ENCODE results near the gene RNF19B.
"Not testable (repeated sequence)": the region's sequence is repeated elsewhere in the genome, so short reads cannot be mapped to it uniquely, and the experiment has no call there.

The RNF19B gene

GRCh38 chr1:32992489-32993323 lies 28.1 kb upstream of the RNF19B start:
- peak; percentile 71 to 89 for DNase-seq

- no peak for DNase-seq
These were observed 27.3 kb upstream of the RNF19B start for GRCh38 chr1:32991819-32992488.

- DNase-seq = no peak
These were observed 26.8 kb upstream of the RNF19B start for GRCh38 chr1:32991386-32991785.

GRCh38 chr1:32990887-32991286 lies 26.3 kb upstream of the RNF19B start:
- no peak for DNase-seq

GRCh38 chr1:32989160-32990050 lies 24.8 kb upstream of the RNF19B start:
- DNase-seq = peak; percentile 55 to 85

- no peak for DNase-seq
These were observed 24.1 kb upstream of the RNF19B start for GRCh38 chr1:32988665-32989064.

- DNase-seq = no peak
These were observed 20.6 kb upstream of the RNF19B start for GRCh38 chr1:32985226-32985625.

GRCh38 chr1:32984455-32985171 lies 20.0 kb upstream of the RNF19B start:
- peak; percentile 69 to 82 for DNase-seq

- DNase-seq = no peak
These were observed 19.5 kb upstream of the RNF19B start for GRCh38 chr1:32984090-32984454.

- no peak for DNase-seq
These were observed 18.4 kb upstream of the RNF19B start for GRCh38 chr1:32983020-32983419.

GRCh38 chr1:32981003-32981901 lies 16.6 kb upstream of the RNF19B start:
- DNase-seq = peak; percentile 87

GRCh38 chr1:32980080-32980479 lies 15.5 kb upstream of the RNF19B start:
- DNase-seq = no peak

- DNase-seq = no peak
These were observed 14.2 kb upstream of the RNF19B start for GRCh38 chr1:32978854-32979253.

- no peak for DNase-seq
These were observed 13.0 kb upstream of the RNF19B start for GRCh38 chr1:32977546-32978087.

GRCh38 chr1:32975055-32975454 lies 10.4 kb upstream of the RNF19B start:
- DNase-seq = not testable (repeated sequence)

- not testable (repeated sequence) for DNase-seq
These were observed 8.8 kb upstream of the RNF19B start for GRCh38 chr1:32973458-32973857.

GRCh38 chr1:32972814-32973428 lies 8.3 kb upstream of the RNF19B start:
- DNase-seq = no peak

GRCh38 chr1:32971576-32971975 lies 7.0 kb upstream of the RNF19B start:
- DNase-seq = no peak

GRCh38 chr1:32971156-32971555 lies 6.5 kb upstream of the RNF19B start:
- no peak for DNase-seq

- no peak for DNase-seq
These were observed 5.0 kb upstream of the RNF19B start for GRCh38 chr1:32969566-32969965.
